B cell (primary cell): ENCODE results near the gene STAG1.
"Not testable (repeated sequence)": the region's sequence is repeated elsewhere in the genome, so short reads cannot be mapped to it uniquely, and the experiment has no call there.

ENCODE experiments used
- EZH2 ChIP-seq: IDR thresholded peaks from 2 replicates; pipeline ENCODE4 v1.6.1; 2012; ENCODE audit warnings: borderline replicate concordance, low read depth, mild to moderate bottlenecking, moderate library complexity, low read length; ENCODE audit not compliant: insufficient read depth, poor library complexity, severe bottlenecking
- TF ChIP-seq, protein P1 (sequence below): fragments of 200-600 bp; IDR thresholded peaks from one replicate; pipeline ENCODE4 v1.8.0; 2022; ENCODE audit warnings: antibody characterized with exemption, mild to moderate bottlenecking

DNA sequence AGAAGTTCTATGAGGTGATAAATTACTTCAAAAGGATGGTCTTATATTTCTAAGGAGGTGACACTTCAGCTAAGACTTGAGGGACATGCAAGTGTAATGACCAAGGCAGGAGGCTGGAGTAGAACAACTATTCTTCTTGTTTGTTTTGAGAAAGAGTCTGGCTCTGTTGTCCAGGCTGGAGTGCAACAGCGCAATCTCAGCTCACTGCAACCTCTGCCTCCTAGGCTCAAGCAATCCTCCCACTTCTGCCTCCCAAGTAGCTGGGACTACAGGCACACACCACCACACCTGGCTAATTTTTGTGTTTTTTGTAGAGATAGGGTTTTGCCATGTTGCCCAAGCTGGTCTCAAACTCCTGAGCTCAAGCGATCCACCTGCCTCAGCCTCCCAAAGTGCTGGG lies 108.8 kb downstream of the STAG1 start:
- TF ChIP-seq, protein P1, sequence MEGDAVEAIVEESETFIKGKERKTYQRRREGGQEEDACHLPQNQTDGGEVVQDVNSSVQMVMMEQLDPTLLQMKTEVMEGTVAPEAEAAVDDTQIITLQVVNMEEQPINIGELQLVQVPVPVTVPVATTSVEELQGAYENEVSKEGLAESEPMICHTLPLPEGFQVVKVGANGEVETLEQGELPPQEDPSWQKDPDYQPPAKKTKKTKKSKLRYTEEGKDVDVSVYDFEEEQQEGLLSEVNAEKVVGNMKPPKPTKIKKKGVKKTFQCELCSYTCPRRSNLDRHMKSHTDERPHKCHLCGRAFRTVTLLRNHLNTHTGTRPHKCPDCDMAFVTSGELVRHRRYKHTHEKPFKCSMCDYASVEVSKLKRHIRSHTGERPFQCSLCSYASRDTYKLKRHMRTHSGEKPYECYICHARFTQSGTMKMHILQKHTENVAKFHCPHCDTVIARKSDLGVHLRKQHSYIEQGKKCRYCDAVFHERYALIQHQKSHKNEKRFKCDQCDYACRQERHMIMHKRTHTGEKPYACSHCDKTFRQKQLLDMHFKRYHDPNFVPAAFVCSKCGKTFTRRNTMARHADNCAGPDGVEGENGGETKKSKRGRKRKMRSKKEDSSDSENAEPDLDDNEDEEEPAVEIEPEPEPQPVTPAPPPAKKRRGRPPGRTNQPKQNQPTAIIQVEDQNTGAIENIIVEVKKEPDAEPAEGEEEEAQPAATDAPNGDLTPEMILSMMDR: not testable (repeated sequence)
- TF ChIP-seq EZH2: not testable (repeated sequence)
